Dedifferentiated amniotic fluid mesenchymal stem cell (primary cell): Measurements from ENCODE around the gene TXNDC8.

ENCODE experiments used
- DNase-seq: peaks from one replicate; pipeline ENCODE4 v3.0.0-alpha.2; 2016; ENCODE audit errors: extremely low spot score

Gene TXNDC8

DNA sequence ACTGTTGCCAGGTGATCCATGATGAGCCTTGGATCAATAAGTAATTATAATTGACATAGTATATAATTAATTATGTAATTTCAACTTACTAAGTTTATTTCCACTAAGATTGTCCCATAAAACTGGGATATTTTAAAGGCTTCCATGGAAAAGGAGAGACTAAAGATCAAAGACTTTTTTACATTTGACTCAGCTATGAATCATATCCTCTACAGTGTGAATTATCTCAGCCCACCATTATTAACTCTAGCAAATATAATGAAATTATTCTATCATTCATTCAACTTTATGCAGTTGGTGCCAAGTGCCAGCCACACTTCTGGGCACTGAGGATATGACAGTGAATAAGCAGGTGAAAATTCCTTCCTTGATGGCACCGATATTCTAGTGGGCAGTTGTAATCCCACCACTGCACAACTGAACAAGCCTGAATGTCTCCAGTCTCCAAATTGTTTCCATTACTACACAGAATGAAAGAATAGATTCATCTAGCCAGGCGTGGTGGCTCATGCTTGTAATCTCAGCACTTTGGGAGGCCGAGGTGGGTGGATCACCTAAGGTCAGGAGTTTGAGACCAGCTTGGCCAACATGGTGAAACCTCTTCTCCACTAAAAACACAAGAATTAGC lies 59.5 kb downstream of the TXNDC8 start:
- no peak for DNase-seq

- DNase-seq = no peak
Measured at GRCh38 chr9:110276781-110277180, 60.9 kb downstream of the TXNDC8 start.

- DNase-seq = no peak
Measured at GRCh38 chr9:110270211-110270995, 67.3 kb downstream of the TXNDC8 start.

- DNase-seq = no peak
Measured at GRCh38 chr9:110266795-110267194, 70.9 kb downstream of the TXNDC8 start.

GRCh38 chr9:110261632-110262031 lies 76.0 kb downstream of the TXNDC8 start:
- DNase-seq = no peak

DNA sequence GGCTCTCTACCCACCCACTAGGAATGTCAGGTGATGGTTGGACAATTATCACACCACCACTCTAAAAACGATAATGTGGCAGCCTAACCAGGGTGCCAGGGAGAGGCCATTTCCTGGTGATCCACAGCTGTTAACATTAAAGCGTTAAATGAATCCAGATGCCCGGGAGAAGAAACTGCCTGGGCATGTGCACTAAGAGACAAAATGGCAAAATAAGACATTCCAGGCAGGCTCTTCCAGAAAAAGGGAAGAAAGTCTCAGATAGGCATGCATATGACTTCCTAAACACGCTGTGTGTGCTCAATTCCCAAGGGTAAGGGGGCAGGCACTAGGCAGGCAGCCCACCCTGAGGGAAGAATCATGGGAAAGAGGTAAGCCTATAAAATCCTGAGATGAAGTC lies 76.8 kb downstream of the TXNDC8 start:
- DNase-seq = peak; percentile 31

GRCh38 chr9:110259566-110259965 lies 78.1 kb downstream of the TXNDC8 start:
- no peak for DNase-seq

GRCh38 chr9:110258690-110259091 lies 79.0 kb downstream of the TXNDC8 start:
- DNase-seq = no peak

DNA sequence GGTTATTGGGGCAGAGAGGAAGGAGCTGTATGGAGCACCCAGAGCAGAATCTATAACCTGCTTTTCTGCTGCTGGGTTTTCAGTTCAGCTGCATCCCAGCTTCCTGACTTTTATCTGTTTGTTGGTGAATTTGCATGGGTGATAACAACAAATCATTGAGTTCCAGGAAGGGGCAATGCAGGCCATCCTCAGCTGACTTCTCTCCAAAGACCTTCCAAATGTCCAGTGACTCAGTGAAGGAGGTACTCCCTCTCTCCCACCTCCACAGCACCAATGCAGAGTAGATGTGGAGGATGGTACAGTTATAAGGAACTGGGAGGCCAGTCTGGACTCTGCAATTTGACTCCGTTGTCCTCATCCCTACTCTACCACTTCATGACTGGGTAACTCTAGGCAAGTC lies 79.7 kb downstream of the TXNDC8 start:
- DNase-seq = no peak

- no peak for DNase-seq
Measured at GRCh38 chr9:110257097-110257841, 80.4 kb downstream of the TXNDC8 start.

- peak; percentile 81 for DNase-seq
Measured at GRCh38 chr9:110256380-110257096, 81.1 kb downstream of the TXNDC8 start, which contains the start of gene TXN. Gene TXN (minus strand): TSS chr9:110256507. CDS start chr9:110256435, 72 bp downstream.

GRCh38 chr9:110255463-110256379 lies 81.9 kb downstream of the TXNDC8 start:
- DNase-seq = peak; percentile 49

DNA sequence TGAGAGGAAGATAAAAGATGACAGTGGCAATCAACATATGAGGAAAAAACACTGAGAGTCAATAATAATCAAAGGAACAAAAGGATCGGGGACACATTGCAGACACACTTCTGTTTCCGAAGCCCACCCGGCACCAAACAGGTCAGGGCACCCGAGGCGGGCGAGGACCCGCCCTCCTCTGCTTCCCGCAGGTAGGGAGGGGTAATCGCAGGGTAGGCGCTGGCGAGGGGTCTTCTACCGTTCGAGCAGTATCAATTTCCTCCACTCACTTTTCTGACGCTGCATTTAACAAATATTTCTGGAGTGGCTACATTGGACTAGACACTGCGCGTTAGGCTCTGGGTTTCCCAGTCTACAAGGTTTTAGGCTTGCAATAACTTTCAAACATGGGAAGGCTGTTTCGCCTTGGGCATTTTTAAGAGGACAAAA lies 82.6 kb downstream of the TXNDC8 start:
- no peak for DNase-seq

DNA sequence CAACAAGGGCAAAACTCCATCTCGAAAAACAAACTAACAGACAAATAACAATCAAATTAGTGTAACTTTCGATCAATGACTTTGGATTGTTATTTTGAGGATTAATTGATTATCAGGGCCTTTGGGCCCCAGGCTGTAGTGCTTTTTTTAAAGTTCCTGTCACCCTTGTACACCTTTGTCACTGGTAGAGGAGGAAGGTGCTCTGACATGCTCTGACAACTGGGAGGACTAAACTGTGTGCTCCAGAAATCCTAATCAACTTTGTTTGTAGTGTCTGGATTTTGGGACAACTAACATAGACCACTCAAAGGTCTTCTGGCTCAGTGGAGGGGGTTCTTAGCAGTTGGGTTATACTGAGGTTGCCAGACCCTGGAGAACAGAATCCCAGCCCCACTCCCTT lies 83.2 kb downstream of the TXNDC8 start:
- DNase-seq = no peak
